SJCRH30 (cell line): ENCODE data around the gene GFY. TPM values are rescaled to one million over a fixed set of nuclear protein-coding genes. Genes with fewer than 3 reads are reported as not detected.

Source experiments
- DNase-seq, 2 experiments: peaks; one replicate each; pipeline ENCODE4 v3.0.0-alpha.2; 2015 to 2020
- H3K27ac ChIP-seq: fragments of 250-450 bp; sonication (Bioruptor Pico); 2 replicates; pipeline ENCODE4 v1.5.1; 2020; ENCODE audit warnings: mild to moderate bottlenecking, moderate library complexity
- H3K27me3 ChIP-seq: fragments of 250-450 bp; sonication (Bioruptor Pico); 2 replicates; pipeline ENCODE4 v1.5.1; 2020; ENCODE audit warnings: mild to moderate bottlenecking, moderate library complexity
- H3K36me3 ChIP-seq: fragments of 250-450 bp; sonication (Bioruptor Pico); 2 replicates; pipeline ENCODE4 v1.5.1; 2020; ENCODE audit warnings: mild to moderate bottlenecking, moderate library complexity
- H3K4me1 ChIP-seq: fragments of 250-450 bp; sonication (Bioruptor Pico); 2 replicates; pipeline ENCODE4 v1.5.1; 2020; ENCODE audit warnings: mild to moderate bottlenecking, moderate library complexity
- H3K4me3 ChIP-seq: fragments of 250-450 bp; sonication (Bioruptor Pico); 2 replicates; pipeline ENCODE4 v1.5.1; 2020; ENCODE audit warnings: mild to moderate bottlenecking, moderate library complexity
- H3K9me3 ChIP-seq: fragments of 250-450 bp; sonication (Bioruptor Pico); replicated peaks from 2 replicates; pipeline ENCODE4 v1.5.1; 2020; ENCODE audit warnings: mild to moderate bottlenecking, moderate library complexity
- total RNA-seq: library from RNA; depleted of rRNA; stranded (reverse); fragments of >200 nt; shearing (Covaris generic); gene quantifications from 2 replicates; pipeline ENCODE4 v1.2.3, GENCODE V29; 2014

GFY gene
- total RNA-seq, 1 experiment from 2014 or later, result not detected

GRCh38 chr19:49418511-49418910, 6.7 kb upstream of the GFY start:
- H3K27ac ChIP-seq, result no peak overlapping the region
- H3K36me3 ChIP-seq, result no peaks in the 10 kb centered on the region
- no peaks in the 10 kb centered on the region for H3K9me3 ChIP-seq
- H3K4me3 ChIP-seq, result no peak overlapping the region
- no peaks in the 10 kb centered on the region; the same call in 1 of the 2 replicates for H3K4me1 ChIP-seq
- H3K27me3 ChIP-seq, result peaks cover 35% of the 10 kb centered on the region
- DNase-seq, result no peak

GRCh38 chr19:49419173-49419572, 6.0 kb upstream of the GFY start:
- Histone ChIP-seq H3K36me3 (no peaks in the 10 kb centered on the region), H3K9me3 (no peaks in the 10 kb centered on the region), H3K27me3 (peaks cover 40% of the 10 kb centered on the region), H3K4me3 (no peak overlapping the region), H3K4me1 (no peaks in the 10 kb centered on the region; the same call in 1 of the 2 replicates), H3K27ac (no peak overlapping the region)
- no peak for DNase-seq

GRCh38 chr19:49420227-49420626, 5.0 kb upstream of the GFY start:
- peaks cover 46% of the 10 kb centered on the region for H3K27me3 ChIP-seq
- no peaks in the 10 kb centered on the region for H3K9me3 ChIP-seq
- H3K36me3 ChIP-seq, result no peaks in the 10 kb centered on the region
- DNase-seq, result no peak
- H3K4me1 ChIP-seq, result no peaks in the 10 kb centered on the region; the same call in 1 of the 2 replicates
- no peak overlapping the region for H3K4me3 ChIP-seq
- H3K27ac ChIP-seq, result no peak overlapping the region

GRCh38 chr19:49421039-49421877, 3.9 kb upstream of the GFY start:
- no peak overlapping the region for H3K27ac ChIP-seq
- peaks cover 49% of the 10 kb centered on the region for H3K27me3 ChIP-seq
- DNase-seq, result peak; percentile 75 to 77
- H3K4me3 ChIP-seq, result no peak overlapping the region
- H3K4me1 ChIP-seq, result no peaks in the 10 kb centered on the region; the same call in 1 of the 2 replicates
- H3K36me3 ChIP-seq, result no peaks in the 10 kb centered on the region
- H3K9me3 ChIP-seq, result no peaks in the 10 kb centered on the region

- no peak for DNase-seq
- H3K27ac ChIP-seq, result no peak overlapping the region
- no peaks in the 10 kb centered on the region; the same call in 1 of the 2 replicates for H3K4me1 ChIP-seq
- H3K9me3 ChIP-seq, result no peaks in the 10 kb centered on the region
- peaks cover 54% of the 10 kb centered on the region for H3K27me3 ChIP-seq
- no peaks in the 10 kb centered on the region for H3K36me3 ChIP-seq
- H3K4me3 ChIP-seq, result no peak overlapping the region
Observed at GRCh38 chr19:49421878-49422202, 3.3 kb upstream of the GFY start.

- Histone ChIP-seq H3K4me3 (no peak overlapping the region), H3K27ac (no peak overlapping the region), H3K4me1 (no peaks in the 10 kb centered on the region; the same call in 1 of the 2 replicates), H3K36me3 (no peaks in the 10 kb centered on the region), H3K27me3 (peaks cover 58% of the 10 kb centered on the region), H3K9me3 (no peaks in the 10 kb centered on the region)
- DNase-seq, result no peak
Observed at GRCh38 chr19:49422407-49423070, 2.6 kb upstream of the GFY start.

- DNase-seq, result no peak
- Histone ChIP-seq H3K27me3 (peaks cover 61% of the 10 kb centered on the region), H3K27ac (no peak within 1 kb of the TSS), H3K4me3 (no peak within 1 kb of the TSS), H3K4me1 (no peaks in the 10 kb centered on the region; the same call in 1 of the 2 replicates), H3K9me3 (no peaks in the 10 kb centered on the region), H3K36me3 (no peaks in the 10 kb centered on the region)
Observed at GRCh38 chr19:49423071-49423984, 1.9 kb upstream of the GFY start, which contains the start of gene PTH2. Gene PTH2 (minus strand): TSS chr19:49423441. CDS start chr19:49423339, 102 bp downstream.

- Histone ChIP-seq H3K4me3 (no peak overlapping the region), H3K4me1 (no peaks in the 10 kb centered on the region; the same call in 1 of the 2 replicates)
- DNase-seq, result no peak
Observed at GRCh38 chr19:49423985-49424303, 1.2 kb upstream of the GFY start.

GRCh38 chr19:49425922-49426592, 869 bp downstream of the GFY start:
- Histone ChIP-seq H3K27me3 (peaks cover 43% of the 10 kb centered on the region), H3K4me1 (no peaks in the 10 kb centered on the region; the same call in 1 of the 2 replicates), H3K4me3 (no peak overlapping the region), H3K27ac (no peak overlapping the region), H3K36me3 (no peaks in the 10 kb centered on the region), H3K9me3 (no peaks in the 10 kb centered on the region)
- peak; percentile 42 to 48 for DNase-seq

More at GRCh38 chr19:49423985-49424303, 1.2 kb upstream of the GFY start:
- H3K9me3 ChIP-seq, result no peaks in the 10 kb centered on the region
- H3K27me3 ChIP-seq, result peaks cover 62% of the 10 kb centered on the region
- no peaks in the 10 kb centered on the region for H3K36me3 ChIP-seq
- no peak overlapping the region for H3K27ac ChIP-seq

GRCh38 chr19:49427339-49427738, 2.2 kb downstream of the GFY start:
- H3K9me3 ChIP-seq, result no peaks in the 10 kb centered on the region
- H3K27me3 ChIP-seq, result peaks cover 36% of the 10 kb centered on the region
- no peak overlapping the region for H3K4me3 ChIP-seq
- H3K27ac ChIP-seq, result no peak overlapping the region
- H3K4me1 ChIP-seq, result no peaks in the 10 kb centered on the region
- no peak for DNase-seq
- no peaks in the 10 kb centered on the region for H3K36me3 ChIP-seq

- H3K27ac ChIP-seq, result no peak overlapping the region
- H3K9me3 ChIP-seq, result no peaks in the 10 kb centered on the region
- peaks cover 36% of the 10 kb centered on the region for H3K27me3 ChIP-seq
- no peak for DNase-seq
- no peaks in the 10 kb centered on the region for H3K4me1 ChIP-seq
- H3K4me3 ChIP-seq, result peak overlapping the region; percentile 18; the same call in 1 of the 2 replicates
- no peaks in the 10 kb centered on the region for H3K36me3 ChIP-seq
Observed at GRCh38 chr19:49427855-49428546, 2.8 kb downstream of the GFY start.

- H3K4me3 ChIP-seq, result no peak overlapping the region
- no peak overlapping the region for H3K27ac ChIP-seq
- H3K4me1 ChIP-seq, result no peaks in the 10 kb centered on the region
- H3K36me3 ChIP-seq, result no peaks in the 10 kb centered on the region
- DNase-seq, result no peak
- H3K27me3 ChIP-seq, result peaks cover 35% of the 10 kb centered on the region
- no peaks in the 10 kb centered on the region for H3K9me3 ChIP-seq
Observed at GRCh38 chr19:49428547-49429451, 3.6 kb downstream of the GFY start.

GRCh38 chr19:49430172-49430677, 5.0 kb downstream of the GFY start:
- no peaks in the 10 kb centered on the region for H3K4me1 ChIP-seq
- H3K9me3 ChIP-seq, result no peaks in the 10 kb centered on the region
- H3K27me3 ChIP-seq, result peaks cover 24% of the 10 kb centered on the region
- no peak overlapping the region for H3K4me3 ChIP-seq
- no peaks in the 10 kb centered on the region for H3K36me3 ChIP-seq
- H3K27ac ChIP-seq, result no peak overlapping the region
- no peak for DNase-seq
